GM19043 (cell line): ENCODE results near the gene TYW1B.
"Not testable (repeated sequence)": the region's sequence is repeated elsewhere in the genome, so short reads cannot be mapped to it uniquely, and the experiment has no call there.

Experiments
- ATAC-seq: cut with Tn5 transposase; IDR thresholded peaks from one replicate; pipeline ENCODE4 v1.9.1; 2021; ENCODE audit warnings: low read depth; ENCODE audit not compliant: unreplicated experiment

TYW1B gene

GRCh38 chr7:72706521-72706920 is 121.5 kb downstream of the TYW1B start:
- ATAC-seq, result no peak

DNA sequence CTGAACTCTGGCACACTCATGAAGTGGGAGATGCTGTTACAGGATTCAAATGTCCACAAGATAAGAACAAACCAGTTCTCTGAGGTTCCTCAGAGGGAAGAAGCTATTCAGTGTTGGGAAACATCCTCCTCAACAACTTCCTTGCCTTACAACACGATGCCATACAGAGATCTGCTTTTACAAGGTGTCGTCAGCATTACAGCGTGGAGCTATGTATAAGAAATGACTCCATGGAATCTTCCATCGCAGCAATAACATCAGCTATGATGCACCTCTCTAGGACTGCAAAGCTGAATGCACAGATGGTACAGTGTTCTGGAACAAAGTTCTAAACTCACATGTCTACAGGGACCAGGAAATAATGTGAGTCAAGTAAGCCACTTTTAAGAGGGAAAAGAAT is 122.3 kb downstream of the TYW1B start:
- not testable (repeated sequence) for ATAC-seq

DNA sequence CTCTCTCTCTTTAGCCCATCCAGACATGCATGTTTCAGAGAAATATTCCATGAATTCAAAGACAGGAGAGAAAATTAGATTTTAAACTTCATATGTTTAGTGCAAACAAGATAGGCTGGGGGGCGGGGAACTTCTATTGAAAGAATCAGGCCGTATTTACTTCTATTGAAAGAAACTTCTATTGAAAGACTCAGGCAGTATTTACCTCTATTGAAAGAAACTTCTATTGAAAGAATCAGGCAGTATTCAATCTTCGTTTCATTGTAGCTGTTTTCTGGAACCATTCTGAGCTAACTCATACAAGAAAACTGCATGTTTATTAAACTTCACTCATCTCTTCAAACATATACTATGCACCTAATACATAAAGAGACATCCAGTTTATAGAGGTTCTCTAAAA is 123.1 kb downstream of the TYW1B start:
- no peak for ATAC-seq

GRCh38 chr7:72700548-72700947 is 127.5 kb downstream of the TYW1B start:
- not testable (repeated sequence) for ATAC-seq

- not testable (repeated sequence) for ATAC-seq
Measured at GRCh38 chr7:72697066-72697465, 130.9 kb downstream of the TYW1B start.

DNA sequence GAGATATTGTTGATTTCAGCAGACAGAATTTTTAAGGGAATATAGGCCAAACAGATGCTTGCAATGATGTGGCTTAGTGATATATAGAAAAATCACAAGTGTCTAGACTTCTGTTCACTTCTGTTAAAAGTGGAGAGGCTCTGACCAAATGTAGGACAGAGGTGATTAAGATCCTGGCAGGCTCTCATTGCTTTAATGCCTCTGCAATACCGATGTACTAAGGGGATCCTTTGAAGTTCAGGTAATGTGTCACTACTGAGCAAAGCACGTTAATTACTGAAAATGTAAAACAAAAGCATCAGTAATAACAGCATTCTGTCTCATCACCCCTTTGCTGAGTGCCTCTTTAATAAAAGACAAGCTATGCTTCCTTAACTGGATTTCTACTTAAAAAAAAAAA is 131.4 kb downstream of the TYW1B start:
- not testable (repeated sequence) for ATAC-seq

- ATAC-seq, result not testable (repeated sequence)
Measured at GRCh38 chr7:72695482-72695881, 132.5 kb downstream of the TYW1B start.

GRCh38 chr7:72691442-72691841 is 136.6 kb downstream of the TYW1B start:
- not testable (repeated sequence) for ATAC-seq

GRCh38 chr7:72690177-72690576 is 137.8 kb downstream of the TYW1B start:
- not testable (repeated sequence) for ATAC-seq

- ATAC-seq, result not testable (repeated sequence)
Measured at GRCh38 chr7:72689344-72689743, 138.7 kb downstream of the TYW1B start.

DNA sequence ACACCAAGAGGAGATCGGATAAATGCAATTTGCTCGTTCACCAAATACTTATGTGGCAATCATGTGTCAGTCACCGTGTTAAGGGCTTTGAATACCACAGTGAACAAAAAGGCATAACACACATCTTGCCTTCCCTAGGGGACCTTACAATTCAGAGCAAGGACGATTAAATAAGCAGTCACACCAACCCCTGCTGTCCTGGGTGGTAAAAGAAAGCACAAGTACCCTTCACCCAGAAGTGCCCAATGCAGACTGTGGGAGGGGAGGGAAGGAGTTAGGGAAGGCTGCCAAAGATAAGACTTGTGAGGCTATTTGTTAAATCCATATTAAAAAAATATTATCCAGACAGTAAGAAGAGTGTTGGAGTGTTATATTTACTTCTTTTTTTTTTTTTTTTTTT is 146.8 kb downstream of the TYW1B start:
- not testable (repeated sequence) for ATAC-seq

- not testable (repeated sequence) for ATAC-seq
Measured at GRCh38 chr7:72676880-72677279, 151.1 kb downstream of the TYW1B start.

GRCh38 chr7:72676086-72676690 is 151.8 kb downstream of the TYW1B start:
- not testable (repeated sequence) for ATAC-seq

- ATAC-seq, result not testable (repeated sequence)
Measured at GRCh38 chr7:72675686-72676085, 152.3 kb downstream of the TYW1B start.

GRCh38 chr7:72674394-72674793 is 153.6 kb downstream of the TYW1B start:
- no peak for ATAC-seq

GRCh38 chr7:72670850-72671249 is 157.2 kb downstream of the TYW1B start:
- ATAC-seq, result not testable (repeated sequence)

GRCh38 chr7:72668435-72668834 is 159.6 kb downstream of the TYW1B start:
- ATAC-seq, result not testable (repeated sequence)

DNA sequence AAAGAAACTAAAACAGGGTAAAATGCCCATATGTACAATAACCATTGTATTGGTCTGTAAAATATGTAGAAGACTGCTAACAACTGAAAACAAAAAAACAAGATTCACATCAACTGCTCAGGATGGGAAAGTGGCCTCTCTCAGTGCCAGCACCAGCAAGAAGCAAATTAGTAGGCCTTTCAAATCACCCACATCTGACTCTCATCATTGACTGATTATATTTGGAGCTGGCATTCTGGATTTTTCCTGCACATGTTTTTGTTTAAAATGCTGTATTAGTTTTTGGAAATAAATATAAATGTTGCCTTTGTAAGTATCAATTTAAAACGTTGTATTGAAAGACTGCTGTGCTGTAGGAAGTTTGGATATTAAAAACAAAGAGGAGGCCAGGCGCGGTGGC is 161.0 kb downstream of the TYW1B start:
- ATAC-seq, result not testable (repeated sequence)

GRCh38 chr7:72648574-72648973 is 179.4 kb downstream of the TYW1B start:
- not testable (repeated sequence) for ATAC-seq

- not testable (repeated sequence) for ATAC-seq
Measured at GRCh38 chr7:72643708-72644107, 184.3 kb downstream of the TYW1B start.

- ATAC-seq, result not testable (repeated sequence)
Measured at GRCh38 chr7:72641485-72642248, 186.3 kb downstream of the TYW1B start.

GRCh38 chr7:72640740-72641139 is 187.3 kb downstream of the TYW1B start:
- ATAC-seq, result not testable (repeated sequence)
